Mammary epithelial cell (primary cell): ENCODE results near the gene SLC44A3.

Source experiments
- CTCF ChIP-seq, 2 donors: IDR thresholded peaks in 1 of 2; conservative IDR thresholded peaks in 1 of 2; 2 replicates each; pipeline ENCODE4 v1.5.1; 2011 to 2012; ENCODE audit warnings: inconsistent platforms in 2 of 2, low read length in 2 of 2, mild to moderate bottlenecking in 2 of 2, control low read depth in 1 of 2, low read depth in 1 of 2; ENCODE audit not compliant: insufficient read depth in 1 of 2; ENCODE audit errors: extremely low read depth in 1 of 2
- EZH2 ChIP-seq: IDR thresholded peaks from 2 replicates; pipeline ENCODE4 v1.6.1; 2012; ENCODE audit warnings: low read length, inconsistent platforms, borderline replicate concordance

GRCh38 chr1:94874423-94874822, 54.3 kb downstream of the SLC44A3 start:
- TF ChIP-seq EZH2 (no peak), CTCF (conservative IDR thresholded peaks at IDR 0.05 in 1 of 2, IDR thresholded peaks at IDR 0.05 in 1 of 2; ENCODE audit: extremely low read depth in 1 of 2, insufficient read depth in 1 of 2, low read depth in 1 of 2, low read length in 2 of 2) (no peak)
